ENCODE data around the gene CITED2. TPM values are rescaled to one million over a fixed set of nuclear protein-coding genes. Genes with fewer than 3 reads are reported as not detected.
"Not testable (repeated sequence)": the region's sequence is repeated elsewhere in the genome, so short reads cannot be mapped to it uniquely, and the experiment has no call there.

Gene CITED2
- total RNA-seq, 1 experiment from 2014 or later, result 63.4 TPM

DNA sequence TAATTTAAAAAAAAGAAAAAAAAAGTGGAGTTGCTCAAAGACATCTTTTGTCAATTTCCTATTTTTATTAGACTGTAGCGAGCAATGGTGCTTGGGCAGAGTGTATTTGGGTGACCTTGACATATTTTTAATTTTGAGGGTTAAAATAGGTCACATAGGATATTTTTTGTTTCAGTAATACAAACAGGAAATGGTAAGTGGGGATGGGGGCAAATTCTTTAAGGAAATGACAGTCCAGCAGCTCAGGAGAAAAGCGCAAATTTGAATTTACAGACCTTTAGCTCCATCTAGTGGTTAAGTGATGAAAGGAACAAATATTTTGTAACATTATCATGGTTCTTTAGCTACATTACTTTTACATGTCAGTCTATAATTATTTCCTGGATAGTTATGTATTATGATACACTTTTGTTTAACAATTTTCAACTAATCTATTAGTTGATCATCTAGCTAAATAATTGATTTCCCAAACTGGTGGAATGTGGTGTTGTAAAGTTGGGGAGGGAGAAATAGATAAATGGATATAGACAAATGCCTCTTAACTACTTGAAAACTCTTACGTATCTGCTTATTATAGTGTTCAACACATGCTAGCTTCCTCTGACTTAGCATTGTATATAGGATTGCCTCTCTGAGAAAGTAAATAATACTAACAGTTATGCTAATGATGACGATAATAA lies 10.0 kb downstream of the CITED2 start:
- ChIA-PET CTCF (interaction anchor here (0.5 to 3.4 kb wide), 28 partner anchors 8 to 578 kb away, joined by 3 to 94 read pairs (median 4); partner anchors contain the start of genes CITED2 and TXLNB), POLR2A (interaction anchor here (0.8 kb wide), 1 partner anchor 145 kb away, joined by 3 read pairs; no protein-coding TSS in a partner anchor)
- no peak overlapping the region for H3K4me3 Mint-ChIP-seq
- 0 out of 2 replicates have a peak overlapping the region, but pooled peaks have one; percentile 16 for H3K27ac Mint-ChIP-seq
- peaks cover 47% of the 10 kb centered on the region for H3K4me1 Mint-ChIP-seq
- H3K36me3 Mint-ChIP-seq, result no peaks in the 10 kb centered on the region
- DNase-seq (ENCODE audit: low spot score), result no peak
- H3K27me3 Mint-ChIP-seq (ENCODE audit: low read depth), result no peaks in the 10 kb centered on the region
- no peak for ATAC-seq
- peaks cover 6% of the 10 kb centered on the region for H3K9me3 Mint-ChIP-seq
- TF ChIP-seq, protein P1, sequence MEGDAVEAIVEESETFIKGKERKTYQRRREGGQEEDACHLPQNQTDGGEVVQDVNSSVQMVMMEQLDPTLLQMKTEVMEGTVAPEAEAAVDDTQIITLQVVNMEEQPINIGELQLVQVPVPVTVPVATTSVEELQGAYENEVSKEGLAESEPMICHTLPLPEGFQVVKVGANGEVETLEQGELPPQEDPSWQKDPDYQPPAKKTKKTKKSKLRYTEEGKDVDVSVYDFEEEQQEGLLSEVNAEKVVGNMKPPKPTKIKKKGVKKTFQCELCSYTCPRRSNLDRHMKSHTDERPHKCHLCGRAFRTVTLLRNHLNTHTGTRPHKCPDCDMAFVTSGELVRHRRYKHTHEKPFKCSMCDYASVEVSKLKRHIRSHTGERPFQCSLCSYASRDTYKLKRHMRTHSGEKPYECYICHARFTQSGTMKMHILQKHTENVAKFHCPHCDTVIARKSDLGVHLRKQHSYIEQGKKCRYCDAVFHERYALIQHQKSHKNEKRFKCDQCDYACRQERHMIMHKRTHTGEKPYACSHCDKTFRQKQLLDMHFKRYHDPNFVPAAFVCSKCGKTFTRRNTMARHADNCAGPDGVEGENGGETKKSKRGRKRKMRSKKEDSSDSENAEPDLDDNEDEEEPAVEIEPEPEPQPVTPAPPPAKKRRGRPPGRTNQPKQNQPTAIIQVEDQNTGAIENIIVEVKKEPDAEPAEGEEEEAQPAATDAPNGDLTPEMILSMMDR (IDR thresholded peaks at IDR 0.05), result peak; percentile 49; the same call in 1 of the 2 replicates
- no peak for TF ChIP-seq GTF2I (CRISPR knock-in tag; conservative IDR thresholded peaks at IDR 0.05)

DNA sequence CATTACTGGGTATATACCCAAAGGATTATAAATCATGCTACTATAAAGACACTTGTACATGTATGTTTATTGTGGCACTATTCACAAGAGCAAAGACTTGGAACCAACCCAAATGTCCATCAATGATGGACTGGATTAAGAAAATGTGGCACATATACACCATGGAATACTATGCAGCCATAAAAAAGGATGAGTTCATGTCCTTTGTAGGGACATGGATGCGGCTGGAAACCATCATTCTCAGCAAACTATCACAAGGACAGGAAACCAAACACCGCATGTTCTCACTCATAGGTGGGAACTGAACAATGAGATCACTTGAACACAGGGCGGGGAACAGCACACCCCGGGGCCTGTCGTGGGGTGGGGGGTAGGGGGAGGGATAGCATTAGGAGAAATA lies 10.7 kb downstream of the CITED2 start:
- H3K4me3 Mint-ChIP-seq; ATAC-seq; POLR2A ChIA-PET; DNase-seq (ENCODE audit: low spot score); H3K27ac Mint-ChIP-seq; H3K27me3 Mint-ChIP-seq (ENCODE audit: low read depth); H3K36me3 Mint-ChIP-seq: not testable (repeated sequence)
- CTCF ChIA-PET, result interaction anchor here (0.5 to 3.4 kb wide), 25 partner anchors 8 to 577 kb away, joined by 3 to 94 read pairs (median 4); partner anchors contain the start of genes CITED2 and TXLNB
- Mint-ChIP-seq H3K9me3 (peaks cover 13% of the 10 kb centered on the region), H3K4me1 (peaks cover 41% of the 10 kb centered on the region)

DNA sequence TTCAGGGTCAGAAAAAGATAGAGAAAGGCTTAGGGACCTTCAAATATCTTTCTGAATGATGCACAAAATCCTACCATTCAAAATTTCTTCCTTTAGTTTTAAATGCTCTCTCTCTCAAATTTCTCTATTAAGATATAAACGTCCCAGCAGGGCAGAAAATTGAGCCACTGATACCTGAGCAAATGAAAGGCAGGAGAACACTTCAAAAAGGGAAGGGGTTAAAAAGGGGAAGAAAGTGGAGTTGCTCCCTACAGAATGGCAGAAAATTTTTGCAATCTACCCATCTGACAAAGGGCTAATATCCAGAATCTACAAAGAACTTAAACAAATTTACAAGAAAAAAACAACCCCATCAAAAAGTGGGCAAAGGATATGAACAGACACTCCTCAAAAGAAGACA lies 11.3 kb downstream of the CITED2 start:
- H3K36me3 Mint-ChIP-seq; H3K27me3 Mint-ChIP-seq (ENCODE audit: low read depth); CTCF ChIA-PET; H3K4me3 Mint-ChIP-seq; H3K27ac Mint-ChIP-seq; POLR2A ChIA-PET; DNase-seq (ENCODE audit: low spot score); ATAC-seq: not testable (repeated sequence)
- Mint-ChIP-seq H3K9me3 (peaks cover 20% of the 10 kb centered on the region), H3K4me1 (peaks cover 34% of the 10 kb centered on the region)

DNA sequence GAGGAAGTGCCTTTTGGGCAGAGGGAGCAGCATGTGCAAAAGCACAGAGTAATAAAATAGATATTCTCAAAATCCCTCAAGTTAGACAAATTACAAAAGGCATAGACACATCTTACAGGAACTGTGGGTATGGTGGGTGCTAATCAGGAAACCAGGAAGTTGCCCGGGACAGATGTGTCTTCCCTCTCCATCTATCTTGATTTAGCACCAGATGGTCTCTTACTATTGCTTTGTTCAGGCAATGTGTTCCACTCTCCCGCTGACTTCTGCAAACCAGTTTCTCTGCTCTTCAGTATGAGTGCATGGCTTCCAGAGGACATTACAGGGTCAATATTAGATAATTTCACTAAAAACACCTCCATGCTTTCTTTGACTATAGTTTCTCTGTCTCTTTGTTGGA lies 13.2 kb downstream of the CITED2 start:
- H3K27me3 Mint-ChIP-seq (ENCODE audit: low read depth), result no peaks in the 10 kb centered on the region
- H3K9me3 Mint-ChIP-seq, result peaks cover 27% of the 10 kb centered on the region
- no peak for ATAC-seq
- H3K36me3 Mint-ChIP-seq, result no peaks in the 10 kb centered on the region; the same call in none of the 2 replicates
- ChIA-PET POLR2A (no interaction called here), CTCF (interaction anchor here (1.6 kb wide), 1 partner anchor 142 kb away, joined by 7 read pairs; no protein-coding TSS in a partner anchor)
- H3K4me3 Mint-ChIP-seq, result no peak overlapping the region
- peaks cover 17% of the 10 kb centered on the region for H3K4me1 Mint-ChIP-seq
- H3K27ac Mint-ChIP-seq, result no peak overlapping the region
- no peak for DNase-seq (ENCODE audit: low spot score)
- TF ChIP-seq, protein P2, sequence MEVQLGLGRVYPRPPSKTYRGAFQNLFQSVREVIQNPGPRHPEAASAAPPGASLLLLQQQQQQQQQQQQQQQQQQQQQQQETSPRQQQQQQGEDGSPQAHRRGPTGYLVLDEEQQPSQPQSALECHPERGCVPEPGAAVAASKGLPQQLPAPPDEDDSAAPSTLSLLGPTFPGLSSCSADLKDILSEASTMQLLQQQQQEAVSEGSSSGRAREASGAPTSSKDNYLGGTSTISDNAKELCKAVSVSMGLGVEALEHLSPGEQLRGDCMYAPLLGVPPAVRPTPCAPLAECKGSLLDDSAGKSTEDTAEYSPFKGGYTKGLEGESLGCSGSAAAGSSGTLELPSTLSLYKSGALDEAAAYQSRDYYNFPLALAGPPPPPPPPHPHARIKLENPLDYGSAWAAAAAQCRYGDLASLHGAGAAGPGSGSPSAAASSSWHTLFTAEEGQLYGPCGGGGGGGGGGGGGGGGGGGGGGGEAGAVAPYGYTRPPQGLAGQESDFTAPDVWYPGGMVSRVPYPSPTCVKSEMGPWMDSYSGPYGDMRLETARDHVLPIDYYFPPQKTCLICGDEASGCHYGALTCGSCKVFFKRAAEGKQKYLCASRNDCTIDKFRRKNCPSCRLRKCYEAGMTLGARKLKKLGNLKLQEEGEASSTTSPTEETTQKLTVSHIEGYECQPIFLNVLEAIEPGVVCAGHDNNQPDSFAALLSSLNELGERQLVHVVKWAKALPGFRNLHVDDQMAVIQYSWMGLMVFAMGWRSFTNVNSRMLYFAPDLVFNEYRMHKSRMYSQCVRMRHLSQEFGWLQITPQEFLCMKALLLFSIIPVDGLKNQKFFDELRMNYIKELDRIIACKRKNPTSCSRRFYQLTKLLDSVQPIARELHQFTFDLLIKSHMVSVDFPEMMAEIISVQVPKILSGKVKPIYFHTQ (CRISPR knock-in tag; IDR thresholded peaks at IDR 0.05), result no peak
- no peak for TF ChIP-seq FOXP1 (CRISPR knock-in tag; IDR thresholded peaks at IDR 0.05; ENCODE audit: borderline replicate concordance)
- TF ChIP-seq NFATC4 (CRISPR knock-in tag; IDR thresholded peaks at IDR 0.05), result no peak
- TF ChIP-seq, protein P3, sequence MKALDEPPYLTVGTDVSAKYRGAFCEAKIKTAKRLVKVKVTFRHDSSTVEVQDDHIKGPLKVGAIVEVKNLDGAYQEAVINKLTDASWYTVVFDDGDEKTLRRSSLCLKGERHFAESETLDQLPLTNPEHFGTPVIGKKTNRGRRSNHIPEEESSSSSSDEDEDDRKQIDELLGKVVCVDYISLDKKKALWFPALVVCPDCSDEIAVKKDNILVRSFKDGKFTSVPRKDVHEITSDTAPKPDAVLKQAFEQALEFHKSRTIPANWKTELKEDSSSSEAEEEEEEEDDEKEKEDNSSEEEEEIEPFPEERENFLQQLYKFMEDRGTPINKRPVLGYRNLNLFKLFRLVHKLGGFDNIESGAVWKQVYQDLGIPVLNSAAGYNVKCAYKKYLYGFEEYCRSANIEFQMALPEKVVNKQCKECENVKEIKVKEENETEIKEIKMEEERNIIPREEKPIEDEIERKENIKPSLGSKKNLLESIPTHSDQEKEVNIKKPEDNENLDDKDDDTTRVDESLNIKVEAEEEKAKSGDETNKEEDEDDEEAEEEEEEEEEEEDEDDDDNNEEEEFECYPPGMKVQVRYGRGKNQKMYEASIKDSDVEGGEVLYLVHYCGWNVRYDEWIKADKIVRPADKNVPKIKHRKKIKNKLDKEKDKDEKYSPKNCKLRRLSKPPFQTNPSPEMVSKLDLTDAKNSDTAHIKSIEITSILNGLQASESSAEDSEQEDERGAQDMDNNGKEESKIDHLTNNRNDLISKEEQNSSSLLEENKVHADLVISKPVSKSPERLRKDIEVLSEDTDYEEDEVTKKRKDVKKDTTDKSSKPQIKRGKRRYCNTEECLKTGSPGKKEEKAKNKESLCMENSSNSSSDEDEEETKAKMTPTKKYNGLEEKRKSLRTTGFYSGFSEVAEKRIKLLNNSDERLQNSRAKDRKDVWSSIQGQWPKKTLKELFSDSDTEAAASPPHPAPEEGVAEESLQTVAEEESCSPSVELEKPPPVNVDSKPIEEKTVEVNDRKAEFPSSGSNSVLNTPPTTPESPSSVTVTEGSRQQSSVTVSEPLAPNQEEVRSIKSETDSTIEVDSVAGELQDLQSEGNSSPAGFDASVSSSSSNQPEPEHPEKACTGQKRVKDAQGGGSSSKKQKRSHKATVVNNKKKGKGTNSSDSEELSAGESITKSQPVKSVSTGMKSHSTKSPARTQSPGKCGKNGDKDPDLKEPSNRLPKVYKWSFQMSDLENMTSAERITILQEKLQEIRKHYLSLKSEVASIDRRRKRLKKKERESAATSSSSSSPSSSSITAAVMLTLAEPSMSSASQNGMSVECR (CRISPR knock-in tag; IDR thresholded peaks at IDR 0.05; ENCODE audit: borderline replicate concordance), result no peak
- TF ChIP-seq, protein P4, sequence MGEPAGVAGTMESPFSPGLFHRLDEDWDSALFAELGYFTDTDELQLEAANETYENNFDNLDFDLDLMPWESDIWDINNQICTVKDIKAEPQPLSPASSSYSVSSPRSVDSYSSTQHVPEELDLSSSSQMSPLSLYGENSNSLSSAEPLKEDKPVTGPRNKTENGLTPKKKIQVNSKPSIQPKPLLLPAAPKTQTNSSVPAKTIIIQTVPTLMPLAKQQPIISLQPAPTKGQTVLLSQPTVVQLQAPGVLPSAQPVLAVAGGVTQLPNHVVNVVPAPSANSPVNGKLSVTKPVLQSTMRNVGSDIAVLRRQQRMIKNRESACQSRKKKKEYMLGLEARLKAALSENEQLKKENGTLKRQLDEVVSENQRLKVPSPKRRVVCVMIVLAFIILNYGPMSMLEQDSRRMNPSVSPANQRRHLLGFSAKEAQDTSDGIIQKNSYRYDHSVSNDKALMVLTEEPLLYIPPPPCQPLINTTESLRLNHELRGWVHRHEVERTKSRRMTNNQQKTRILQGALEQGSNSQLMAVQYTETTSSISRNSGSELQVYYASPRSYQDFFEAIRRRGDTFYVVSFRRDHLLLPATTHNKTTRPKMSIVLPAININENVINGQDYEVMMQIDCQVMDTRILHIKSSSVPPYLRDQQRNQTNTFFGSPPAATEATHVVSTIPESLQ (CRISPR knock-in tag; IDR thresholded peaks at IDR 0.05), result no peak
- no peak for TF ChIP-seq GRHL2 (CRISPR knock-in tag; IDR thresholded peaks at IDR 0.05; ENCODE audit: insufficient replicate concordance, severe bottlenecking)
- TF ChIP-seq KAT7 (CRISPR knock-in tag; IDR thresholded peaks at IDR 0.05; ENCODE audit: borderline replicate concordance), result no peak
- TF ChIP-seq, protein P5, sequence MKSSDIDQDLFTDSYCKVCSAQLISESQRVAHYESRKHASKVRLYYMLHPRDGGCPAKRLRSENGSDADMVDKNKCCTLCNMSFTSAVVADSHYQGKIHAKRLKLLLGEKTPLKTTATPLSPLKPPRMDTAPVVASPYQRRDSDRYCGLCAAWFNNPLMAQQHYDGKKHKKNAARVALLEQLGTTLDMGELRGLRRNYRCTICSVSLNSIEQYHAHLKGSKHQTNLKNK (CRISPR knock-in tag; IDR thresholded peaks at IDR 0.05), result no peak
- no peak for TF ChIP-seq CREB1 (CRISPR knock-in tag; IDR thresholded peaks at IDR 0.05)
- TF ChIP-seq, protein P6, sequence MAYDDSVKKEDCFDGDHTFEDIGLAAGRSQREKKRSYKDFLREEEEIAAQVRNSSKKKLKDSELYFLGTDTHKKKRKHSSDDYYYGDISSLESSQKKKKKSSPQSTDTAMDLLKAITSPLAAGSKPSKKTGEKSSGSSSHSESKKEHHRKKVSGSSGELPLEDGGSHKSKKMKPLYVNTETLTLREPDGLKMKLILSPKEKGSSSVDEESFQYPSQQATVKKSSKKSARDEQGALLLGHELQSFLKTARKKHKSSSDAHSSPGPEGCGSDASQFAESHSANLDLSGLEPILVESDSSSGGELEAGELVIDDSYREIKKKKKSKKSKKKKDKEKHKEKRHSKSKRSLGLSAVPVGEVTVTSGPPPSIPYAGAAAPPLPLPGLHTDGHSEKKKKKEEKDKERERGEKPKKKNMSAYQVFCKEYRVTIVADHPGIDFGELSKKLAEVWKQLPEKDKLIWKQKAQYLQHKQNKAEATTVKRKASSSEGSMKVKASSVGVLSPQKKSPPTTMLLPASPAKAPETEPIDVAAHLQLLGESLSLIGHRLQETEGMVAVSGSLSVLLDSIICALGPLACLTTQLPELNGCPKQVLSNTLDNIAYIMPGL (CRISPR knock-in tag; IDR thresholded peaks at IDR 0.05), result no peak
- TF ChIP-seq RORB (CRISPR knock-in tag; IDR thresholded peaks at IDR 0.05), result no peak
- no peak for TF ChIP-seq SP1 (CRISPR knock-in tag; conservative IDR thresholded peaks at IDR 0.05)

Measured in WTC11 (cell line).